HEK293 (cell line): ENCODE measurements around the gene BIN1.

Source experiments
- KLF7 ChIP-seq: fragments of 450-650 bp; formaldehyde crosslinking; IDR thresholded peaks from 2 replicates; pipeline ENCODE4 v1.5.1; 2016; ENCODE audit warnings: missing biosample characterization, missing genetic modification characterization, borderline replicate concordance
- TCF7L2 ChIP-seq: IDR thresholded peaks from 2 replicates; pipeline ENCODE4 v1.6.1; 2011; ENCODE audit warnings: low read depth, mild to moderate bottlenecking, inconsistent platforms, low read length, moderate library complexity, borderline replicate concordance
- YY1 ChIP-seq: fragments of 450-650 bp; formaldehyde crosslinking; IDR thresholded peaks from 2 replicates; pipeline ENCODE4 v1.5.1; 2018; ENCODE audit warnings: missing biosample characterization, missing genetic modification characterization
- ZFP41 ChIP-seq: fragments of 450-650 bp; formaldehyde crosslinking; IDR thresholded peaks from 2 replicates; pipeline ENCODE4 v1.5.1; 2016; ENCODE audit warnings: missing biosample characterization, missing genetic modification characterization, borderline replicate concordance
- ZNF133 ChIP-seq: fragments of 450-650 bp; formaldehyde crosslinking; IDR thresholded peaks from 2 replicates; pipeline ENCODE4 v1.5.1; 2016; ENCODE audit warnings: missing biosample characterization, missing genetic modification characterization
- ZNF184 ChIP-seq: fragments of 450-650 bp; IDR thresholded peaks from 2 replicates; pipeline ENCODE4 v1.5.1; 2018; ENCODE audit warnings: missing biosample characterization, mild to moderate bottlenecking, missing genetic modification characterization
- ZNF24 ChIP-seq: fragments of 450-650 bp; formaldehyde crosslinking; IDR thresholded peaks from 2 replicates; pipeline ENCODE4 v1.5.1; 2016; ENCODE audit warnings: missing biosample characterization, missing genetic modification characterization
- ZNF362 ChIP-seq: fragments of 450-650 bp; formaldehyde crosslinking; IDR thresholded peaks from 2 replicates; pipeline ENCODE4 v1.5.1; 2016; ENCODE audit warnings: missing biosample characterization, missing genetic modification characterization
- TF ChIP-seq, protein P1 (sequence below): IDR thresholded peaks from 2 replicates; pipeline ENCODE4 v1.6.1; 2011; ENCODE audit warnings: mild to moderate bottlenecking, low read depth, low read length, borderline replicate concordance
- TF ChIP-seq, protein P2 (sequence below): fragments of 450-650 bp; formaldehyde crosslinking; IDR thresholded peaks from 2 replicates; pipeline ENCODE4 v1.5.0; 2017; ENCODE audit warnings: missing biosample characterization, missing genetic modification characterization, borderline replicate concordance
- TF ChIP-seq, protein P3 (sequence below): fragments of 450-650 bp; formaldehyde crosslinking; IDR thresholded peaks from 2 replicates; pipeline ENCODE4 v1.5.1; 2016; ENCODE audit warnings: missing biosample characterization, missing genetic modification characterization

GRCh38 chr2:127153691-127154158 lies 46.8 kb upstream of the BIN1 start:
- TF ChIP-seq, protein P1, sequence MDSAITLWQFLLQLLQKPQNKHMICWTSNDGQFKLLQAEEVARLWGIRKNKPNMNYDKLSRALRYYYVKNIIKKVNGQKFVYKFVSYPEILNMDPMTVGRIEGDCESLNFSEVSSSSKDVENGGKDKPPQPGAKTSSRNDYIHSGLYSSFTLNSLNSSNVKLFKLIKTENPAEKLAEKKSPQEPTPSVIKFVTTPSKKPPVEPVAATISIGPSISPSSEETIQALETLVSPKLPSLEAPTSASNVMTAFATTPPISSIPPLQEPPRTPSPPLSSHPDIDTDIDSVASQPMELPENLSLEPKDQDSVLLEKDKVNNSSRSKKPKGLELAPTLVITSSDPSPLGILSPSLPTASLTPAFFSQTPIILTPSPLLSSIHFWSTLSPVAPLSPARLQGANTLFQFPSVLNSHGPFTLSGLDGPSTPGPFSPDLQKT, result no peak
- no peak for TF ChIP-seq ZNF362
- TF ChIP-seq ZNF184, result no peak
- no peak for TF ChIP-seq TCF7L2
- TF ChIP-seq, protein P2, sequence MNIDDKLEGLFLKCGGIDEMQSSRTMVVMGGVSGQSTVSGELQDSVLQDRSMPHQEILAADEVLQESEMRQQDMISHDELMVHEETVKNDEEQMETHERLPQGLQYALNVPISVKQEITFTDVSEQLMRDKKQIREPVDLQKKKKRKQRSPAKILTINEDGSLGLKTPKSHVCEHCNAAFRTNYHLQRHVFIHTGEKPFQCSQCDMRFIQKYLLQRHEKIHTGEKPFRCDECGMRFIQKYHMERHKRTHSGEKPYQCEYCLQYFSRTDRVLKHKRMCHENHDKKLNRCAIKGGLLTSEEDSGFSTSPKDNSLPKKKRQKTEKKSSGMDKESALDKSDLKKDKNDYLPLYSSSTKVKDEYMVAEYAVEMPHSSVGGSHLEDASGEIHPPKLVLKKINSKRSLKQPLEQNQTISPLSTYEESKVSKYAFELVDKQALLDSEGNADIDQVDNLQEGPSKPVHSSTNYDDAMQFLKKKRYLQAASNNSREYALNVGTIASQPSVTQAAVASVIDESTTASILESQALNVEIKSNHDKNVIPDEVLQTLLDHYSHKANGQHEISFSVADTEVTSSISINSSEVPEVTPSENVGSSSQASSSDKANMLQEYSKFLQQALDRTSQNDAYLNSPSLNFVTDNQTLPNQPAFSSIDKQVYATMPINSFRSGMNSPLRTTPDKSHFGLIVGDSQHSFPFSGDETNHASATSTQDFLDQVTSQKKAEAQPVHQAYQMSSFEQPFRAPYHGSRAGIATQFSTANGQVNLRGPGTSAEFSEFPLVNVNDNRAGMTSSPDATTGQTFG (tag by site-specific recombination), result no peak
- TF ChIP-seq, protein P3, sequence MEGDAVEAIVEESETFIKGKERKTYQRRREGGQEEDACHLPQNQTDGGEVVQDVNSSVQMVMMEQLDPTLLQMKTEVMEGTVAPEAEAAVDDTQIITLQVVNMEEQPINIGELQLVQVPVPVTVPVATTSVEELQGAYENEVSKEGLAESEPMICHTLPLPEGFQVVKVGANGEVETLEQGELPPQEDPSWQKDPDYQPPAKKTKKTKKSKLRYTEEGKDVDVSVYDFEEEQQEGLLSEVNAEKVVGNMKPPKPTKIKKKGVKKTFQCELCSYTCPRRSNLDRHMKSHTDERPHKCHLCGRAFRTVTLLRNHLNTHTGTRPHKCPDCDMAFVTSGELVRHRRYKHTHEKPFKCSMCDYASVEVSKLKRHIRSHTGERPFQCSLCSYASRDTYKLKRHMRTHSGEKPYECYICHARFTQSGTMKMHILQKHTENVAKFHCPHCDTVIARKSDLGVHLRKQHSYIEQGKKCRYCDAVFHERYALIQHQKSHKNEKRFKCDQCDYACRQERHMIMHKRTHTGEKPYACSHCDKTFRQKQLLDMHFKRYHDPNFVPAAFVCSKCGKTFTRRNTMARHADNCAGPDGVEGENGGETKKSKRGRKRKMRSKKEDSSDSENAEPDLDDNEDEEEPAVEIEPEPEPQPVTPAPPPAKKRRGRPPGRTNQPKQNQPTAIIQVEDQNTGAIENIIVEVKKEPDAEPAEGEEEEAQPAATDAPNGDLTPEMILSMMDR (tag by site-specific recombination), result no peak
- TF ChIP-seq ZFP41, result no peak
- TF ChIP-seq KLF7, result no peak
- no peak for TF ChIP-seq YY1 (tag by site-specific recombination)
- no peak for TF ChIP-seq ZNF133 (tag by site-specific recombination)
- no peak for TF ChIP-seq ZNF24 (tag by site-specific recombination)
